HepG2 (cell line): Measurements from ENCODE around the gene OSBPL5. TPM values are rescaled to one million over a fixed set of nuclear protein-coding genes. Genes with fewer than 3 reads are reported as not detected.

Experiments
- ARID4A ChIP-seq: sonication (generic); formaldehyde crosslinking; IDR thresholded peaks from 2 replicates; pipeline ENCODE4 v1.5.0; 2020; ENCODE audit warnings: mild to moderate bottlenecking, missing genetic modification reagents, borderline replicate concordance
- ATAD3A ChIP-seq: sonication (generic); formaldehyde crosslinking; IDR thresholded peaks from 2 replicates; pipeline ENCODE4 v1.4.0; 2020; ENCODE audit warnings: missing genetic modification reagents
- ATRX ChIP-seq: sonication (generic); formaldehyde crosslinking; IDR thresholded peaks from 2 replicates; pipeline ENCODE4 v1.4.0; 2020; ENCODE audit warnings: missing genetic modification reagents, borderline replicate concordance
- HNRNPLL ChIP-seq: fragments of 200-400 bp; formaldehyde crosslinking; IDR thresholded peaks from 2 replicates; pipeline ENCODE4 v1.6.1; 2017; ENCODE audit warnings: mild to moderate bottlenecking, low read depth, low read length; ENCODE audit not compliant: poor library complexity, severe bottlenecking
- KDM5A ChIP-seq: fragments of 200-600 bp; sonication (generic); IDR thresholded peaks from 2 replicates; pipeline ENCODE4 v1.7.0; 2018; ENCODE audit warnings: antibody characterized with exemption, mild to moderate bottlenecking, low read length, borderline replicate concordance
- MBD4 ChIP-seq: IDR thresholded peaks from 2 replicates; pipeline ENCODE4 v1.6.1; 2012; ENCODE audit warnings: low read length, inconsistent platforms, borderline replicate concordance
- ZMYM3 ChIP-seq: sonication (generic); formaldehyde crosslinking; IDR thresholded peaks from 2 replicates; pipeline ENCODE4 v1.5.1; 2020; ENCODE audit warnings: mild to moderate bottlenecking, missing genetic modification reagents
- ZNF264 ChIP-seq: sonication (generic); formaldehyde crosslinking; IDR thresholded peaks from 2 replicates; pipeline ENCODE4 v1.4.0; 2020; ENCODE audit warnings: missing genetic modification reagents
- polyA plus RNA-seq, 8 experiments: library from polyadenylated mRNA; depleted of rRNA in 3 of 8; stranded (reverse) in 7 of 8; unstranded in 1 of 8; fragments of >200 nt; fragmentation: Illumina TruSeq in 4 of 8; extraction: Trizol in 4 of 8; gene quantifications; 2 replicates each; pipeline versions ENCODE4 v1.2.1 to v1.2.3, GENCODE V29; 2011 to 2016; ENCODE audit warnings: low read depth in 4 of 8, missing spikeins in 1 of 8, mixed read lengths in 1 of 8; ENCODE audit not compliant: insufficient read depth in 1 of 8
- total RNA-seq, 5 experiments: library from RNA; depleted of rRNA; stranded (reverse); fragments of >200 nt; fragmentation: Illumina TruSeq; extraction: Trizol; gene quantifications; 2 replicates each; pipeline ENCODE4 v1.2.3, GENCODE V29; 2016; ENCODE audit warnings: low read depth in 1 of 5
- TF ChIP-seq, protein P1 (sequence below): IDR thresholded peaks from 2 replicates; pipeline ENCODE4 v1.6.1; 2018; ENCODE audit warnings: missing genetic modification reagents
- TF ChIP-seq, protein P2 (sequence below): sonication (generic); formaldehyde crosslinking; IDR thresholded peaks from 2 replicates; pipeline ENCODE4 v1.4.0; 2020; ENCODE audit warnings: missing genetic modification reagents

OSBPL5 gene
- total and polyA plus RNA-seq, 2 of the 13 experiments (the other 11 are each of a cell fraction or from before 2014, with no cell fraction given): not detected

DNA sequence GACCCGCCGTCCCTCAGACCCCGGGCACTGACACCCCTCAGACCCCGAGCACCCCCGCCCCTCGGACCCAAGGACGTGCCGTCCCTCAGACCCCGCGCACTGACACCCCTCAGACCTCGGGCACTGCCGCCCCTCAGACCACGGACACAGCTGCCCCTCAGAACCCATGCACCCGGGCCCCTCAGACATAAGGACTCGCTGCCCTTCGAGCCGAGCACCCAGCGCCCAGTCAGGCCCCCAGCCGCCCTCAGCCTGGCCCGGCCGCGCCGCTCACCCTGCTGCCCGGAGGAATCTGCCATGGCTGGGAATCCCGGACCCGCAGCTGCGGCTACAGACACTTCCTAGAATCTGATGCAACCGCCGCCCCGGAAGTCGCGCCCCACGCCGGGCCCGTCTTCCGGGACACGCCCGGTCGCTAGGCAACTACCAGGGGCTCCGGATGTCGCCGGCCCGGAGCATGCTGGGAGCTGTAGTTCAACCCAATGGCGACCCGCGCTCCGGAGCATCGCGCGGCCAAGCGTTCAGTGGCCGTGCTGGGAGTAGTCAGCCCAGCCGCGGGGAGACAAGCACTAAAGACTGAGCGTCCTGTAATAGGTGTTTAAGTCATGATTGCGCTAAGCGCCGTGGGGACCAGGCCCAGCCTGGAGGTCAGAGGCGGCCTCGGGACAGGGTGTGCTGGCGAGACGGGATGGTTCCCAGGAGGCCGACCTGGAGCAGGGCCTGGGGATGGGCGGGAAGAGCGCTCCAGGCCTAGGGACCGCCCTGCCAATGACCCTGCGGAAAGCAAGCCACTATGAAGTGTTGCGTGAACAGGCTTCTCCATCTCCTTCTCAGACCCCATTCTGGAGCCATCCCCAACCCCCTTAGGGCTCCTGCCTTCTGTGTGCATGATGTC, 107.8 kb downstream of the OSBPL5 start, which contains the start of gene CARS1 (continued):
- TF ChIP-seq, protein P1, sequence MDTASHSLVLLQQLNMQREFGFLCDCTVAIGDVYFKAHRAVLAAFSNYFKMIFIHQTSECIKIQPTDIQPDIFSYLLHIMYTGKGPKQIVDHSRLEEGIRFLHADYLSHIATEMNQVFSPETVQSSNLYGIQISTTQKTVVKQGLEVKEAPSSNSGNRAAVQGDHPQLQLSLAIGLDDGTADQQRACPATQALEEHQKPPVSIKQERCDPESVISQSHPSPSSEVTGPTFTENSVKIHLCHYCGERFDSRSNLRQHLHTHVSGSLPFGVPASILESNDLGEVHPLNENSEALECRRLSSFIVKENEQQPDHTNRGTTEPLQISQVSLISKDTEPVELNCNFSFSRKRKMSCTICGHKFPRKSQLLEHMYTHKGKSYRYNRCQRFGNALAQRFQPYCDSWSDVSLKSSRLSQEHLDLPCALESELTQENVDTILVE (CRISPR knock-in tag): peak; percentile 50; the same call in 1 of the 2 replicates
- TF ChIP-seq ZMYM3 (CRISPR knock-in tag): peak; percentile 79
- peak; percentile 99 for TF ChIP-seq ARID4A
- TF ChIP-seq ATAD3A (CRISPR knock-in tag): no peak
- no peak; the same call in 1 of the 2 replicates for TF ChIP-seq KDM5A
- TF ChIP-seq, protein P2, sequence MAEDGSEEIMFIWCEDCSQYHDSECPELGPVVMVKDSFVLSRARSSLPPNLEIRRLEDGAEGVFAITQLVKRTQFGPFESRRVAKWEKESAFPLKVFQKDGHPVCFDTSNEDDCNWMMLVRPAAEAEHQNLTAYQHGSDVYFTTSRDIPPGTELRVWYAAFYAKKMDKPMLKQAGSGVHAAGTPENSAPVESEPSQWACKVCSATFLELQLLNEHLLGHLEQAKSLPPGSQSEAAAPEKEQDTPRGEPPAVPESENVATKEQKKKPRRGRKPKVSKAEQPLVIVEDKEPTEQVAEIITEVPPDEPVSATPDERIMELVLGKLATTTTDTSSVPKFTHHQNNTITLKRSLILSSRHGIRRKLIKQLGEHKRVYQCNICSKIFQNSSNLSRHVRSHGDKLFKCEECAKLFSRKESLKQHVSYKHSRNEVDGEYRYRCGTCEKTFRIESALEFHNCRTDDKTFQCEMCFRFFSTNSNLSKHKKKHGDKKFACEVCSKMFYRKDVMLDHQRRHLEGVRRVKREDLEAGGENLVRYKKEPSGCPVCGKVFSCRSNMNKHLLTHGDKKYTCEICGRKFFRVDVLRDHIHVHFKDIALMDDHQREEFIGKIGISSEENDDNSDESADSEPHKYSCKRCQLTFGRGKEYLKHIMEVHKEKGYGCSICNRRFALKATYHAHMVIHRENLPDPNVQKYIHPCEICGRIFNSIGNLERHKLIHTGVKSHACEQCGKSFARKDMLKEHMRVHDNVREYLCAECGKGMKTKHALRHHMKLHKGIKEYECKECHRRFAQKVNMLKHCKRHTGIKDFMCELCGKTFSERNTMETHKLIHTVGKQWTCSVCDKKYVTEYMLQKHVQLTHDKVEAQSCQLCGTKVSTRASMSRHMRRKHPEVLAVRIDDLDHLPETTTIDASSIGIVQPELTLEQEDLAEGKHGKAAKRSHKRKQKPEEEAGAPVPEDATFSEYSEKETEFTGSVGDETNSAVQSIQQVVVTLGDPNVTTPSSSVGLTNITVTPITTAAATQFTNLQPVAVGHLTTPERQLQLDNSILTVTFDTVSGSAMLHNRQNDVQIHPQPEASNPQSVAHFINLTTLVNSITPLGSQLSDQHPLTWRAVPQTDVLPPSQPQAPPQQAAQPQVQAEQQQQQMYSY: no peak
- TF ChIP-seq MBD4: no peak
- TF ChIP-seq ZNF264 (CRISPR knock-in tag): 0 out of 2 replicates have a peak, but pooled peaks have one; percentile 40
- TF ChIP-seq ATRX (CRISPR knock-in tag): no peak
- peak; percentile 60 for TF ChIP-seq HNRNPLL
